Immature natural killer cell (primary cell): Measurements from ENCODE around the gene PCDHA13. TPM values are rescaled to one million over a fixed set of nuclear protein-coding genes. Genes with fewer than 3 reads are reported as not detected.

Source experiments
- DNase-seq, 3 donors: peaks; one replicate each; pipeline ENCODE4 v3.0.0; 2022; ENCODE audit warnings: mixed read lengths in 1 of 3
- H3K27ac Mint-ChIP-seq, 6 donors: one replicate each; pipeline ENCODE4 v1.8.0; 2020; ENCODE audit warnings: mixed read lengths in 6 of 6, mild to moderate bottlenecking in 5 of 6, inconsistent platforms in 4 of 6, moderate library complexity in 3 of 6
- H3K27me3 Mint-ChIP-seq, 3 donors: one replicate each; pipeline ENCODE4 v1.8.0; 2020 to 2021; ENCODE audit warnings: low read depth in 3 of 3, mild to moderate bottlenecking in 3 of 3, mixed read lengths in 3 of 3, moderate library complexity in 3 of 3, inconsistent platforms in 1 of 3
- H3K36me3 Mint-ChIP-seq, 3 donors: one replicate each; pipeline ENCODE4 v1.8.0; 2020; ENCODE audit warnings: mixed read lengths in 3 of 3, inconsistent platforms in 2 of 3, mild to moderate bottlenecking in 2 of 3
- H3K4me1 Mint-ChIP-seq, 2 donors: one replicate each; pipeline ENCODE4 v1.8.0; 2020; ENCODE audit warnings: inconsistent platforms in 2 of 2, mild to moderate bottlenecking in 2 of 2, mixed read lengths in 2 of 2, moderate library complexity in 1 of 2
- H3K4me3 Mint-ChIP-seq, 5 donors: one replicate each; pipeline ENCODE4 v1.8.0; 2020; ENCODE audit warnings: mild to moderate bottlenecking in 5 of 5, mixed read lengths in 5 of 5, inconsistent platforms in 3 of 5, moderate library complexity in 3 of 5
- H3K9me3 Mint-ChIP-seq, 6 donors: one replicate each; pipeline ENCODE4 v1.8.0; 2020; ENCODE audit warnings: mild to moderate bottlenecking in 6 of 6, mixed read lengths in 6 of 6, inconsistent platforms in 4 of 6, moderate library complexity in 3 of 6
- polyA plus RNA-seq, 3 donors: library from polyadenylated mRNA; unstranded; fragments of 300-500 nt; fragmentation: Illumina TruSeq; gene quantifications; one replicate each; pipeline ENCODE4 v1.2.3, GENCODE V29; 2021

Gene PCDHA13
- polyA plus RNA-seq, 3 donors from 2014 or later = not detected

GRCh38 chr5:140882591-140882899 is 621 bp downstream of the PCDHA13 start:
- no peak overlapping the region for H3K27ac Mint-ChIP-seq
- H3K36me3 Mint-ChIP-seq = peaks cover 0 to 11% (median 0%) of the 10 kb centered on the region in 3 donors
- no peak overlapping the region for H3K4me3 Mint-ChIP-seq

GRCh38 chr5:140883373-140883772 is 1.4 kb downstream of the PCDHA13 start:
- Mint-ChIP-seq H3K36me3 (peaks cover 0 to 11% (median 0%) of the 10 kb centered on the region in 3 donors), H3K27me3 (peaks cover 2 to 17% (median 8%) of the 10 kb centered on the region in 3 donors), H3K4me1 (no peaks in the 10 kb centered on the region), H3K4me3 (no peak overlapping the region), H3K27ac (no peak overlapping the region), H3K9me3 (peaks cover 8 to 61% (median 16%) of the 10 kb centered on the region in 6 donors)
- no peak for DNase-seq

More at GRCh38 chr5:140882591-140882899, 621 bp downstream of the PCDHA13 start:
- Mint-ChIP-seq H3K4me1 (no peaks in the 10 kb centered on the region), H3K27me3 (peaks cover 2 to 17% (median 10%) of the 10 kb centered on the region in 3 donors), H3K9me3 (peaks cover 8 to 67% (median 19%) of the 10 kb centered on the region in 6 donors)
- DNase-seq = no peak

GRCh38 chr5:140883927-140884697 is 2.2 kb downstream of the PCDHA13 start:
- Mint-ChIP-seq H3K27me3 (peaks cover 2 to 17% (median 8%) of the 10 kb centered on the region in 3 donors), H3K9me3 (peaks cover 5 to 54% (median 16%) of the 10 kb centered on the region in 6 donors), H3K36me3 (peaks cover 0 to 11% (median 0%) of the 10 kb centered on the region in 3 donors), H3K27ac (no peak overlapping the region), H3K4me1 (no peaks in the 10 kb centered on the region), H3K4me3 (no peak overlapping the region)
- DNase-seq = no peak

GRCh38 chr5:140916325-140916724 is 34.4 kb downstream of the PCDHA13 start:
- no peaks in the 10 kb centered on the region for H3K4me1 Mint-ChIP-seq
- H3K4me3 Mint-ChIP-seq = no peak overlapping the region
- H3K9me3 Mint-ChIP-seq = peaks cover under 1 to 17% (median 12%) of the 10 kb centered on the region in 6 donors
- peaks cover 1 to 5% (median 4%) of the 10 kb centered on the region in 3 donors for H3K27me3 Mint-ChIP-seq
- H3K36me3 Mint-ChIP-seq = no peaks in the 10 kb centered on the region
- no peak overlapping the region for H3K27ac Mint-ChIP-seq
- DNase-seq = no peak

- Mint-ChIP-seq H3K27ac (no peak overlapping the region), H3K4me1 (peaks cover 6 to 8% of the 10 kb centered on the region in 2 donors), H3K4me3 (no peak overlapping the region), H3K36me3 (no peaks in the 10 kb centered on the region), H3K9me3 (peaks cover 1 to 38% (median 7%) of the 10 kb centered on the region in 6 donors), H3K27me3 (peaks cover 7 to 20% (median 14%) of the 10 kb centered on the region in 3 donors)
- no peak for DNase-seq
These were observed 41.7 kb downstream of the PCDHA13 start for GRCh38 chr5:140923601-140924000.

- no peak for DNase-seq
- peaks cover 3 to 48% (median 6%) of the 10 kb centered on the region in 6 donors for H3K9me3 Mint-ChIP-seq
- H3K27me3 Mint-ChIP-seq = peaks cover 7 to 21% (median 12%) of the 10 kb centered on the region in 3 donors
- H3K4me1 Mint-ChIP-seq = peaks cover 6 to 8% of the 10 kb centered on the region in 2 donors
- H3K36me3 Mint-ChIP-seq = no peaks in the 10 kb centered on the region
- H3K4me3 Mint-ChIP-seq = peak within 1 kb of the TSS; percentile 50 to 64 (median 54)
- H3K27ac Mint-ChIP-seq = no peak within 1 kb of the TSS
These were observed 44.0 kb downstream of the PCDHA13 start, which contains the start of gene PCDHAC1 for GRCh38 chr5:140925806-140926442. PCDHAC1 (plus strand) TSS chr5:140926299; CDS start chr5:140926893, 594 bp downstream.

GRCh38 chr5:140926443-140927227 is 44.7 kb downstream of the PCDHA13 start:
- H3K4me1 Mint-ChIP-seq = peaks cover 6 to 8% of the 10 kb centered on the region in 2 donors
- no peak overlapping the region for H3K27ac Mint-ChIP-seq
- peaks cover 7 to 21% (median 12%) of the 10 kb centered on the region in 3 donors for H3K27me3 Mint-ChIP-seq
- peak overlapping the region; percentile 50 to 64 (median 54) for H3K4me3 Mint-ChIP-seq
- H3K9me3 Mint-ChIP-seq = peaks cover 5 to 48% (median 6%) of the 10 kb centered on the region in 6 donors
- DNase-seq = peak in 1 of 3 donors; percentile 3
- no peaks in the 10 kb centered on the region for H3K36me3 Mint-ChIP-seq

- H3K36me3 Mint-ChIP-seq = no peaks in the 10 kb centered on the region
These were observed 45.3 kb downstream of the PCDHA13 start for GRCh38 chr5:140927228-140927573.

More at GRCh38 chr5:140927228-140927573, 45.3 kb downstream of the PCDHA13 start:
- H3K4me1 Mint-ChIP-seq = peaks cover 6 to 8% of the 10 kb centered on the region in 2 donors
- H3K27ac Mint-ChIP-seq = no peak overlapping the region
- H3K4me3 Mint-ChIP-seq = peak overlapping the region; percentile 50 to 64 (median 54)
- DNase-seq = no peak
- peaks cover 3 to 45% (median 5%) of the 10 kb centered on the region in 6 donors for H3K9me3 Mint-ChIP-seq
- peaks cover 7 to 21% (median 12%) of the 10 kb centered on the region in 3 donors for H3K27me3 Mint-ChIP-seq

Other genes starting within 250 kb of the PCDHA13 start
- 1 to 10 TPM; 3.6 to 5.7 (median 5.3) TPM for gene CD14, start 248.9 kb upstream of the PCDHA13 start, polyA plus RNA-seq
- gene TMCO6, start 242.7 kb upstream of the PCDHA13 start, polyA plus RNA-seq = 10 to 100 TPM in 1 of 3 donors, 1 to 10 TPM in 2; 7.6 to 11.0 (median 8.3) TPM
- 100 to 1,000 TPM; 135 to 252 (median 163) TPM for gene NDUFA2, start 234.5 kb upstream of the PCDHA13 start, polyA plus RNA-seq
- gene IK, start 234.3 kb upstream of the PCDHA13 start, polyA plus RNA-seq = 100 to 1,000 TPM; 117 to 178 (median 120) TPM
- gene WDR55, start 217.2 kb upstream of the PCDHA13 start, polyA plus RNA-seq = 10 to 100 TPM; 11.0 to 20.2 (median 13.6) TPM
- not detected for gene DND1, start 208.5 kb upstream of the PCDHA13 start, polyA plus RNA-seq
- gene HARS1, start 190.8 kb upstream of the PCDHA13 start, polyA plus RNA-seq = 10 to 100 TPM; 52.0 to 90.7 (median 79.5) TPM
- 10 to 100 TPM; 13.2 to 37.7 (median 27.0) TPM for gene HARS2, start 190.7 kb upstream of the PCDHA13 start, polyA plus RNA-seq
- gene ZMAT2, start 181.7 kb upstream of the PCDHA13 start, polyA plus RNA-seq = 10 to 100 TPM; 76.7 to 83.7 (median 78.3) TPM
- gene PCDHA1, start 96.0 kb upstream of the PCDHA13 start, polyA plus RNA-seq = not detected
- gene PCDHA2, start 87.3 kb upstream of the PCDHA13 start, polyA plus RNA-seq = not detected
- gene PCDHA3, start 81.1 kb upstream of the PCDHA13 start, polyA plus RNA-seq = not detected
- not detected for gene PCDHA4, start 75.1 kb upstream of the PCDHA13 start, polyA plus RNA-seq
- gene PCDHA5, start 60.5 kb upstream of the PCDHA13 start, polyA plus RNA-seq = not detected
- gene PCDHA6, start 54.2 kb upstream of the PCDHA13 start, polyA plus RNA-seq = not detected
- gene PCDHA7, start 47.9 kb upstream of the PCDHA13 start, polyA plus RNA-seq = not detected
- gene PCDHA8, start 40.9 kb upstream of the PCDHA13 start, polyA plus RNA-seq = not detected
- not detected for gene PCDHA9, start 33.7 kb upstream of the PCDHA13 start, polyA plus RNA-seq
- gene PCDHA10, start 26.2 kb upstream of the PCDHA13 start, polyA plus RNA-seq = not detected
- gene PCDHA11, start 13.2 kb upstream of the PCDHA13 start, polyA plus RNA-seq = not detected
- not detected for gene PCDHA12, start 6.8 kb upstream of the PCDHA13 start, polyA plus RNA-seq
- not detected for gene PCDHAC1, start 44.2 kb downstream of the PCDHA13 start, polyA plus RNA-seq
- gene PCDHAC2, start 84.4 kb downstream of the PCDHA13 start, polyA plus RNA-seq = not detected
- not detected for gene PCDHB1, start 169.2 kb downstream of the PCDHA13 start, polyA plus RNA-seq
- not detected for gene PCDHB2, start 212.5 kb downstream of the PCDHA13 start, polyA plus RNA-seq
- not detected for gene PCDHB3, start 218.3 kb downstream of the PCDHA13 start, polyA plus RNA-seq
- not detected for gene PCDHB4, start 239.7 kb downstream of the PCDHA13 start, polyA plus RNA-seq